Esophagus squamous epithelium (tissue), 5 donors: ENCODE measurements around the gene ICAM2. TPM values are rescaled to one million over a fixed set of nuclear protein-coding genes. Genes with fewer than 3 reads are reported as not detected.

Experiments
- DNase-seq: peaks from one replicate; lab custom pipeline; 2025; lab: John Stamatoyannopoulos, UW
- H3K27ac ChIP-seq, 4 donors: fragments of 200-600 bp; sonication (generic); one replicate each; pipeline ENCODE4 v1.5.1; 2016 to 2019; ENCODE audit warnings: mild to moderate bottlenecking in 1 of 4
- H3K27me3 ChIP-seq, 4 donors: fragments of 200-600 bp; sonication (generic); 1 replicate in 3 of 4; 2 replicates in 1 of 4; pipeline versions ENCODE4 v1.5.1 to v1.6.0; 2017 to 2021; ENCODE audit warnings: antibody characterized with exemption in 1 of 4
- H3K36me3 ChIP-seq, 3 donors: fragments of 200-600 bp; sonication (generic); one replicate each; pipeline ENCODE4 v1.5.1; 2016 to 2019
- H3K4me1 ChIP-seq, 3 donors: fragments of 200-600 bp; sonication (generic); one replicate each; pipeline ENCODE4 v1.5.1; 2017 to 2019
- H3K4me3 ChIP-seq, 4 donors: fragments of 200-600 bp; sonication (generic); 1 replicate in 3 of 4; 2 replicates in 1 of 4; pipeline ENCODE4 v1.5.1; 2016 to 2019; ENCODE audit warnings: mild to moderate bottlenecking in 2 of 4, moderate library complexity in 1 of 4
- H3K9me3 ChIP-seq, 3 donors: fragments of 200-600 bp; sonication (generic); one replicate each; pipeline ENCODE4 v1.5.1; 2016 to 2019
- CTCF ChIP-seq, 6 experiments: fragments of 450-650 bp in 4 of 6; fragments of 200-600 bp in 2 of 6; sonication (generic) in 2 of 6; IDR thresholded peaks; one replicate each; pipeline ENCODE4 v1.5.1; 2016 to 2019; ENCODE audit warnings: antibody characterized with exemption in 6 of 6, mild to moderate bottlenecking in 4 of 6, moderate library complexity in 4 of 6
- POLR2A ChIP-seq, 4 donors: fragments of 450-650 bp; IDR thresholded peaks; one replicate each; pipeline ENCODE4 v1.6.1; 2017; ENCODE audit warnings: antibody characterized with exemption in 4 of 4, mild to moderate bottlenecking in 4 of 4, moderate library complexity in 3 of 4
- WGBS, 2 donors: methylation state at CpG; one replicate each; pipeline ENCODE4 v1.1.5; 2018; 5-methylcytosine and 5-hydroxymethylcytosine counted together
- intact Hi-C: fragments of 100-400 bp; cut with DNase I; formaldehyde crosslinking; loops from one replicate; pipeline ENCODE4 v1.15.0; 2022
- total RNA-seq, 4 donors: library from RNA; depleted of rRNA; stranded (reverse); fragments of >200 nt; gene quantifications; one replicate each; pipeline ENCODE4 v1.1.0, GENCODE V29; 2016
- donor health status: DM: yes; HTN: yes; CAD: no.

Gene ICAM2
- total RNA-seq, 4 donors from 2014 or later: 2.8 to 28.8 (median 11.8) TPM; not detected in 1

GRCh38 chr17:63955232-63955631 is 65.2 kb downstream of the ICAM2 start:
- Histone ChIP-seq H3K27ac (no peak overlapping the region), H3K4me3 (no peak overlapping the region), H3K36me3 (no peaks in the 10 kb centered on the region), H3K9me3 (no peaks in the 10 kb centered on the region), H3K4me1 (no peaks in the 10 kb centered on the region), H3K27me3 (peaks cover 0 to 19% (median 0%) of the 10 kb centered on the region in 4 donors)
- 77% methylated on average over 6 to 11 of the region's 11 CpGs for WGBS, 2 donors
- no peak for DNase-seq
- TF ChIP-seq CTCF (IDR thresholded peaks at IDR 0.05) (no peak), POLR2A (IDR thresholded peaks at IDR 0.05) (no peak)
- intact Hi-C loops: no loop called here

GRCh38 chr17:63954402-63955063 is 65.9 kb downstream of the ICAM2 start:
- H3K27ac ChIP-seq: no peak overlapping the region
- no peak overlapping the region for H3K4me3 ChIP-seq
- TF ChIP-seq POLR2A (IDR thresholded peaks at IDR 0.05) (no peak), CTCF (IDR thresholded peaks at IDR 0.05) (no peak)
- no peak for DNase-seq
- peaks cover 0 to 20% (median 0%) of the 10 kb centered on the region in 4 donors for H3K27me3 ChIP-seq
- H3K9me3 ChIP-seq: no peaks in the 10 kb centered on the region
- no peaks in the 10 kb centered on the region for H3K4me1 ChIP-seq
- H3K36me3 ChIP-seq: no peaks in the 10 kb centered on the region
- WGBS, 2 donors: 53 to 60% methylated on average over 5 to 6 of the region's 11 CpGs
- intact Hi-C loops: no loop called here

Other genes with a start within 250 kb of the ICAM2 start
- gene CCDC47, start 247.0 kb downstream of the ICAM2 start, total RNA-seq: 10 to 100 TPM; 55.9 to 66.4 (median 63.7) TPM
- 10 to 100 TPM; 27.1 to 88.5 (median 51.9) TPM for gene DDX42, start 246.5 kb downstream of the ICAM2 start, total RNA-seq
- 10 to 100 TPM; 55.0 to 87.9 (median 80.7) TPM for gene PSMC5, start 193.2 kb downstream of the ICAM2 start, total RNA-seq
- 10 to 100 TPM; 19.8 to 52.3 (median 29.0) TPM for gene FTSJ3, start 193.0 kb downstream of the ICAM2 start, total RNA-seq
- gene SMARCD2, start 177.9 kb downstream of the ICAM2 start, total RNA-seq: 100 to 1,000 TPM; 111 to 161 (median 133) TPM
- not detected for gene CSH2, start 147.0 kb downstream of the ICAM2 start, total RNA-seq
- gene GH2, start 138.7 kb downstream of the ICAM2 start, total RNA-seq: not detected
- not detected for gene CSH1, start 124.1 kb downstream of the ICAM2 start, total RNA-seq
- not detected for gene CSHL1, start 109.4 kb downstream of the ICAM2 start, total RNA-seq
- gene GH1, start 101.8 kb downstream of the ICAM2 start, total RNA-seq: not detected
- gene CD79B, start 88.3 kb downstream of the ICAM2 start, total RNA-seq: 1 to 10 TPM in 3 of 4 donors, not detected in 1; 1.1 to 2.0 (median 1.3) TPM
- gene SCN4A, start 47.7 kb downstream of the ICAM2 start, total RNA-seq: under 1 TPM in 2 of 4 donors, not detected in 2; under 0.01 to 0.12 TPM
- under 1 TPM in 1 of 4 donors, not detected in 3; 0.09 TPM for gene PRR29, start 22.3 kb downstream of the ICAM2 start, total RNA-seq
- 10 to 100 TPM in 3 of 4 donors, 1 to 10 TPM in 1; 9.2 to 19.1 (median 15.1) TPM for gene ERN1, start 109.5 kb upstream of the ICAM2 start, total RNA-seq
- gene TEX2, start 242.6 kb upstream of the ICAM2 start, total RNA-seq: 10 to 100 TPM; 25.5 to 33.0 (median 29.7) TPM